Activated T-helper 2 cell treated with anti-CD3 and anti-CD28 coated beads, Interferon-gamma antibody, Interleukin-2, Interleukin-4, amounts not matched to agents 10 μg/mL and 5 μg/mL and 100 μg/mL, durations not matched to agents 14 hours and 24 hours and 36 hours (primary cell): Measurements from ENCODE around the gene SP4. TPM values are rescaled to one million over a fixed set of nuclear protein-coding genes. Genes with fewer than 3 reads are reported as not detected.

Experiments used
- DNase-seq: peaks from one replicate; pipeline ENCODE4 v3.0.0; 2021; ENCODE audit warnings: low spot score
- H3K27ac Mint-ChIP-seq: one replicate; pipeline ENCODE4 v1.8.0; 2021; ENCODE audit warnings: mixed read lengths
- H3K27me3 Mint-ChIP-seq: one replicate; pipeline ENCODE4 v1.8.0; 2021; ENCODE audit warnings: low read depth, mixed read lengths
- H3K36me3 Mint-ChIP-seq: one replicate; pipeline ENCODE4 v1.8.0; 2021; ENCODE audit warnings: low read depth, mixed read lengths
- H3K4me1 Mint-ChIP-seq: one replicate; pipeline ENCODE4 v1.8.0; 2021; ENCODE audit warnings: low read depth, mixed read lengths
- H3K4me3 Mint-ChIP-seq: one replicate; pipeline ENCODE4 v1.8.0; 2021; ENCODE audit warnings: low read depth, mild to moderate bottlenecking, moderate library complexity, mixed read lengths
- H3K9me3 Mint-ChIP-seq: one replicate; pipeline ENCODE4 v1.8.0; 2021; ENCODE audit warnings: mixed read lengths
- intact Hi-C: fragments of 100-400 bp; cut with micrococcal nuclease; formaldehyde crosslinking; loops from one replicate; pipeline ENCODE4 v1.15.1; 2023
- total RNA-seq: library from RNA; stranded (reverse); gene quantifications from 2 replicates; pipeline ENCODE4 v1.2.3, GENCODE V29; 2022

The SP4 gene
- total RNA-seq, 1 donor from 2014 or later = 17.9 TPM

DNA sequence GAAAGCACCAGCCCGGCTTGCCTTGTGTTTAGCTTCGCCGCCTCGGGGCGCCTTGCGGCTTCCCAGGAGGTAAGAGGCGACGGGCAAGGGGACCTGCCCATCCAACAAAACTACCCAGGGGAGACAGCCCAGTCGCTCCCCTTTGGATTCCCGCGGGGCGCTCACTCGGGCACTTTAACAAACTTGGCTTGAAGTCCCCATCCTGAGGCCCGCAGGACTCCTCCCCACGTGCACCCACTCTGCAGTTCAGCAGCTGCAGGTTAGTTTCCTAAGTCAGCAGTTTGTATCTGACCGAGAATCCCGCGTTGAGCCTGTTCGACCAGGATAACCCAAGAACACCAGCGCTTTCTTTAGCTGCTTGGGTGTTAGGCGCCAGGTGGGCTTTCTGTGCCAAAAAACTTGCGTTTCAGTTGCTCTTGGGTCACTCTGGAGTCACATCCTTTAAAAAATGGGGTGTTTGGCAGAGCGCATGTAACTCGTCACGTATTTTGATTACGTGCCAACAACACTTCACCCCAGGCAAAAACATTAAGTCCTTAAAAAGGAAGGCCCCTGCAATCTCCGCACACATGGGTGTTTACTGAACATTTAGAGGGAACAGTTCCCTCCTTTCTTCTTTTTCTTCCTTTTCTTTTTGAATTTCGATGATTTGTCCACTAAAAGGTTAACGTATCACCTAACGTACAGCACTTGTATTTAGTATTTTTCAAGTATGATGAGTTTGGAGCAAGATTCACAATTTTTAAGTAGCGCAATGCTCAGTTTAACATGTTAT, 115.8 kb downstream of the SP4 start:
- intact Hi-C loops = no loop called here
- DNase-seq = no peak
- Mint-ChIP-seq H3K36me3 (peaks cover 5% of the 10 kb centered on the region), H3K27me3 (peaks cover 64% of the 10 kb centered on the region), H3K27ac (peak overlapping the region; percentile 34), H3K4me1 (peaks cover 9% of the 10 kb centered on the region), H3K4me3 (peak overlapping the region; percentile 76), H3K9me3 (no peaks in the 10 kb centered on the region)

DNA sequence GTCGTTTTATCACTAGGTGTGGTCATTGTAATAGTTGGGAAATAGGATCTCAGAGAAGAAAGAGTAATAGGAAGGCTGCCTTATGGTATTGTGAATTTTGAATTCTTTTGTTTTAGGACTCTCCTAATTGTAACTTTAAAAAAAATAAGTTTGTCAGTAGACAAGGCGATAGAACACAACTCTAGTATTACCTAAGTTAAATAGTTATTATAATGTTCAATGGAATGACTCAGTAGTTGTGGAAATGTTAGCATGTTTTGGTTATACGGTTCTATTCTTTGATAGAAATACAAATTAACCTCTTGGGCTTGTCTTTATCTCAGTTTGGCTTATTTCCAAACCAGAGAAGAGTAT, 116.4 kb downstream of the SP4 start:
- DNase-seq = no peak
- peaks cover 6% of the 10 kb centered on the region for H3K4me1 Mint-ChIP-seq
- no peaks in the 10 kb centered on the region for H3K9me3 Mint-ChIP-seq
- no peak overlapping the region for H3K27ac Mint-ChIP-seq
- intact Hi-C loops = no loop called here
- peaks cover 5% of the 10 kb centered on the region for H3K36me3 Mint-ChIP-seq
- peak overlapping the region; percentile 76 for H3K4me3 Mint-ChIP-seq
- peaks cover 60% of the 10 kb centered on the region for H3K27me3 Mint-ChIP-seq

DNA sequence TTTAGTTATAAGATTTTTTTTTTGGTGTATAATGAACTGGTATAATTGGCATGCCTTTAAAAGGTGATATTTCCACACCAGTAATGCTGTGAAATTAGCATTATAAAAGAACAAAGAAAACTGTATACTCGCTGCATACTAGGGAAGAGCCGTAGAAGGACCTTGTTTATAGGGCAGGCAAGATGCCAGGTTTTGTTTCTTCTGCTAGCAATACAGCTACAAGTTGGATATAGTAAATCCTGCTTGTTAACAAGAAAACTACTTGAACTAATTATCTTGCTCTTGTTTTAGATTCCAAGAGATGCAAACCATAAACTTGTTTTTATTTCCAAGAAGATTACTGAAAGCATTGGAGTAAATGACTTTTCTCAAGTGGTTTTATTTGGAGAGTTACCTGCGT, 116.8 kb downstream of the SP4 start:
- intact Hi-C loops = no loop called here
- H3K4me3 Mint-ChIP-seq = no peak overlapping the region

DNA sequence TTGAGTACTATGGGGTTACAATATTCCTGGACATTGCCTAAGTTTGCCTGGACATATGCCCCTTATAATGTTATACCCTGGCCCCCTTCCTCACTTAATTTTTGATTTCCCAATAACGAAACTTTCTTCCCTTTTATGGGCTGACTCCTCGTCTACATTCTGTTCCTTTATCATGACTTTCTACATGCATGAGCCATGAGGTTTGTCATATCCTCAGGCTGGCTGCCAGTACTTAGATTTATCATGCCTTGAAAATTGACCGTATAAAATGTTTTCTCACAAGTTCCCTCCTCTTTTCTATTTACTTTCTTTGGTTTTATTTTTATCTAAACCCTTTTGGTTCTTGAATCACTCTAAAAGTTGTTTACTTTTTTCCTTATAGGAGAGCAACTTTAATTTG, 119.6 kb downstream of the SP4 start:
- Mint-ChIP-seq H3K4me3 (no peak overlapping the region), H3K27me3 (peaks cover 35% of the 10 kb centered on the region), H3K27ac (no peak overlapping the region), H3K36me3 (peaks cover 5% of the 10 kb centered on the region), H3K9me3 (no peaks in the 10 kb centered on the region), H3K4me1 (peaks cover 6% of the 10 kb centered on the region)
- intact Hi-C loops = no loop called here
- no peak for DNase-seq

More for the DNA sequence above, 116.8 kb downstream of the SP4 start:
- Mint-ChIP-seq H3K27ac (no peak overlapping the region), H3K36me3 (peaks cover 5% of the 10 kb centered on the region), H3K4me1 (peaks cover 6% of the 10 kb centered on the region), H3K9me3 (no peaks in the 10 kb centered on the region), H3K27me3 (peaks cover 58% of the 10 kb centered on the region)
- DNase-seq = no peak

DNA sequence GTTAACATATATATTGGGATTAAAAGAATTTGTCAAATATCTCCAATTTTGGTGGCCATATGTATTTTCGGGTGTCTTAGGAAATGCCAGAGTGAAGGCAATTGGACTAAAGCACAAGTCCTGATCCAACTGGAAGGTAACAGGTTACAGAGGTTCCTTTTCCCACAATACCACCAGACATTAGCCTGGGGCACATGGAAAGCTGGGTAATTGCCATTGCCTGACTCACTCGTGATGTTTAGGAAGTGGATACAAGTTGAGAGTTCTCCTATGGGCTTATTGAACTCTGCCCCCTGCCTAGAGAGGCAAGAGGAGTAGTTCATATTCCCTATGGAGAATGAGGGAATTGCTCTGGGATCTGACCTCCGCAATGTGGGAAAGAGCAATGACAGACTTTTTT, 120.6 kb downstream of the SP4 start:
- H3K4me1 Mint-ChIP-seq = peaks cover 4% of the 10 kb centered on the region
- intact Hi-C loops = no loop called here
- DNase-seq = no peak
- no peaks in the 10 kb centered on the region for H3K9me3 Mint-ChIP-seq
- peaks cover 28% of the 10 kb centered on the region for H3K27me3 Mint-ChIP-seq
- no peak overlapping the region for H3K27ac Mint-ChIP-seq
- peaks cover 5% of the 10 kb centered on the region for H3K36me3 Mint-ChIP-seq
- H3K4me3 Mint-ChIP-seq = no peak overlapping the region

DNA sequence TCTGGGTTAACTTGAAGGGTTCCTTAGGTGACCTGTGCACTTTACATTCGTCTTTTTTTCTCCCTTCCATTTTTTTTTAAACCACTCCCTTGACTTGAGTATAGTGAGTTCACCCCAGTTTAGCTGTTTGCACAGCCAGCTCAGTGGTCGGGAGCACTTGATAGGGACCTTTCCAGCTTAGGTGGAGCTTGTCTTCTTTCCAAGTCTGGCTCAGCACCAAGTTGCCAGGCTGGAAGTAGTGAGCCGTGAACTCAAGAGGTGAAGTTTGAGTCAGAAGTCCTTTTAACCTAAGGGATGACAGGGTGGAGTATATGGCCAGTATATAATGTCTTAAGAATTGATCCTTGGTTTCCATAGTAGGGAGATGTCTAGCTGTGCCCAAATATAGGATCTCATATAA, 122.2 kb downstream of the SP4 start:
- intact Hi-C loops = no loop called here
- Mint-ChIP-seq H3K9me3 (no peaks in the 10 kb centered on the region), H3K27ac (no peak overlapping the region), H3K4me1 (no peaks in the 10 kb centered on the region), H3K27me3 (peaks cover 15% of the 10 kb centered on the region), H3K36me3 (peaks cover 5% of the 10 kb centered on the region), H3K4me3 (no peak overlapping the region)
- no peak for DNase-seq

DNA sequence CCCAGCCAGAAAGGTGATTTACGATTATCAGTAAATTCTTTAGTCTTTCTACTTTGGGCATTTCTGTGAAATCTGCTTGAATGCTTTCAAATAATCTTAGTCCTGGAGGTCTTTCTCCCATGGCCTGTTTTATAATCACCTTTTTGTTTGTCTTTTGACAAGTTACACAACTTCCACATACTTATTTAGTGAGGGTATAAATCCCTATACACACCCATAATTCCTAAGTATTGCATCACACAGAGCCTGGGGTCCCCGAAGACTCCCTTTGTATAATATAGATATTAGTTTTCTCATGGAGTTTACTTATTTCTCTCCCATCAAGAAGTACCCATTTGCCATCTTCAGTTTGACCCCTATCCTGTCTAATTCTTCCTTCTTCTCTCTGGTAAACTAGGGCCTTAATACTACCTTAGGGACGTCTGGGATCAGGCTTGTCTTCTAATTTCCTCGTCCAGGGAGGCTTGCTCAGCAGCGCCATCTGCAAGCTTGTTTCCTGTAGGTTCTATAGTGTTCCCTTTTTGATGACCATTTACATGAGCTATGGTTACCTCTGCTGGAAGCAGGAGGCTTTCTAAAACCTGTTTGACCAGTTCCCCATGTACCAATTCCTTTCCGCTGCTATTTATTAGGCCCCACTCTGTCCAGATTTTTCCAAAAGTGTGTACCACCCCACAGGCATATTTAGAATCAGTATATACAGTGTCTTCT, 123.1 kb downstream of the SP4 start:
- Mint-ChIP-seq H3K9me3 (no peaks in the 10 kb centered on the region), H3K4me3 (no peak overlapping the region), H3K27me3 (peaks cover 9% of the 10 kb centered on the region), H3K4me1 (no peaks in the 10 kb centered on the region), H3K27ac (no peak overlapping the region), H3K36me3 (peaks cover 5% of the 10 kb centered on the region)
- intact Hi-C loops = no loop called here
- no peak for DNase-seq

DNA sequence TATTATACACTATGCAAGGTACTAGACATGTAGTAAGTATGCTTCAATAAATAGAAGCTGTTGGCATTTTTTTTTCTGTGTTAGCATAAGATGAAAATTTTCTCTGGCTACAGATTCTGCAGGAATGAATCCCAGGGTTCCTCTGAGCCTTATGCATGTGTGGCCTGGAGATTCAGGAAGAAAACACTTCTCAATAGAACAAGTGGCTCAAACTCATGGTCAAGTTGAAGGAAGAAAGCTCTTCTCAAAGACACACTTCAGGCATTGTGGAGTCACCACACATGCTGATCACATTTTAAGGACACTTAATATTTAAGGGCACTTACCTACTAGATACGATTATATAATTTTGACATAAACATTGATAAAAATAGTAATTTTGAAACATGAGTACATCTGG, 134.5 kb downstream of the SP4 start:
- no peak overlapping the region for H3K4me3 Mint-ChIP-seq
- H3K36me3 Mint-ChIP-seq = no peaks in the 10 kb centered on the region
- H3K4me1 Mint-ChIP-seq = no peaks in the 10 kb centered on the region
- no peak for DNase-seq
- peaks cover 4% of the 10 kb centered on the region for H3K27me3 Mint-ChIP-seq
- H3K27ac Mint-ChIP-seq = no peak overlapping the region
- H3K9me3 Mint-ChIP-seq = no peaks in the 10 kb centered on the region
- intact Hi-C loops = no loop called here

Other genes starting within 250 kb of the SP4 start
- gene DNAH11, start 115.0 kb downstream of the SP4 start, total RNA-seq = 2.0 and 3.7 TPM in 2 replicates